ENCODE measurements around the gene SLC46A3.

DNA sequence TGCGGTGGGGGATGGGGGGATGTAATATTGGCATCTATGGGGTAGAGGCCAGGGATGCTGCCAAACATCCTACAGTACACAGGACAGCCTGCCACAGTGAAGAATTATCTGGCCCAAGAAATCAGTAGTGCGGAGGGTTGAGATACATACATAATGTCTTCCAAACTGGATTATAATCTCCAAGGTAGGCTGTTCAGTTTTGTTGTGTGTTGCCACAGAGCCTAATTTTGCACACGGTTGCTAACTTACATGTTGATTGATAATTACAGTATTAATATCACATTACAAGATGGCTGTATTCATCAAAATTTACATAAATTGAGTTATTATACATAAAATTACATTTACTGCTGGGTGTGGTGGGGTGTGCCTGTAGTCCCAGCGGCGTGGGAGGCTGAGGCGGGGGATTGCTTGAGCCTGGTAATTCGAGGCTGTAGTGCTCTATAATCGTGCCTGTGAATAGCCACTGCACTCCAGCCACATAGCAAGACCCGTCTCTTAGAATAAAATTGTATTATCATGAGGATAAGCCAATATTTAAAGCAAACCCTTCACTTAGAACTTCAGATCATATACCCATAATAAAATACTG is 51.8 kb downstream of the SLC46A3 start:
- TF ChIP-seq, protein P1, sequence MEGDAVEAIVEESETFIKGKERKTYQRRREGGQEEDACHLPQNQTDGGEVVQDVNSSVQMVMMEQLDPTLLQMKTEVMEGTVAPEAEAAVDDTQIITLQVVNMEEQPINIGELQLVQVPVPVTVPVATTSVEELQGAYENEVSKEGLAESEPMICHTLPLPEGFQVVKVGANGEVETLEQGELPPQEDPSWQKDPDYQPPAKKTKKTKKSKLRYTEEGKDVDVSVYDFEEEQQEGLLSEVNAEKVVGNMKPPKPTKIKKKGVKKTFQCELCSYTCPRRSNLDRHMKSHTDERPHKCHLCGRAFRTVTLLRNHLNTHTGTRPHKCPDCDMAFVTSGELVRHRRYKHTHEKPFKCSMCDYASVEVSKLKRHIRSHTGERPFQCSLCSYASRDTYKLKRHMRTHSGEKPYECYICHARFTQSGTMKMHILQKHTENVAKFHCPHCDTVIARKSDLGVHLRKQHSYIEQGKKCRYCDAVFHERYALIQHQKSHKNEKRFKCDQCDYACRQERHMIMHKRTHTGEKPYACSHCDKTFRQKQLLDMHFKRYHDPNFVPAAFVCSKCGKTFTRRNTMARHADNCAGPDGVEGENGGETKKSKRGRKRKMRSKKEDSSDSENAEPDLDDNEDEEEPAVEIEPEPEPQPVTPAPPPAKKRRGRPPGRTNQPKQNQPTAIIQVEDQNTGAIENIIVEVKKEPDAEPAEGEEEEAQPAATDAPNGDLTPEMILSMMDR (IDR thresholded peaks at IDR 0.05): no peak
- TF ChIP-seq POLR2A (IDR thresholded peaks at IDR 0.05) (no peak), EP300 (IDR thresholded peaks at IDR 0.05) (no peak)
